HG02981 (cell line): ENCODE results near the gene TBC1D14.
"Not testable (repeated sequence)": the region's sequence is repeated elsewhere in the genome, so short reads cannot be mapped to it uniquely, and the experiment has no call there.

Experiments used
- ATAC-seq: cut with Tn5 transposase; IDR thresholded peaks from one replicate; pipeline ENCODE4 v1.9.1; 2021; ENCODE audit warnings: mild to moderate bottlenecking, moderate library complexity; ENCODE audit not compliant: unreplicated experiment

Gene TBC1D14

GRCh38 chr4:7073526-7074390, 164.1 kb downstream of the TBC1D14 start:
- ATAC-seq, result no peak

GRCh38 chr4:7074426-7074825, 164.8 kb downstream of the TBC1D14 start:
- no peak for ATAC-seq

GRCh38 chr4:7075962-7076695, 166.5 kb downstream of the TBC1D14 start:
- ATAC-seq, result no peak

- no peak for ATAC-seq
These were observed 167.1 kb downstream of the TBC1D14 start for GRCh38 chr4:7076696-7077082.

GRCh38 chr4:7077371-7077770, 167.7 kb downstream of the TBC1D14 start:
- ATAC-seq, result no peak

GRCh38 chr4:7078025-7078424, 168.4 kb downstream of the TBC1D14 start:
- no peak for ATAC-seq

GRCh38 chr4:7079483-7079882, 169.9 kb downstream of the TBC1D14 start:
- ATAC-seq, result not testable (repeated sequence)

GRCh38 chr4:7079909-7080308, 170.3 kb downstream of the TBC1D14 start:
- ATAC-seq, result not testable (repeated sequence)
